ENCODE data around the gene PPP6R1. TPM values are rescaled to one million over a fixed set of nuclear protein-coding genes. Genes with fewer than 3 reads are reported as not detected.

PPP6R1 gene
- total and polyA plus RNA-seq, 2 of the 13 experiments (the other 11 are each of a cell fraction or from before 2014, with no cell fraction given): 25.8 to 54.0 TPM

DNA sequence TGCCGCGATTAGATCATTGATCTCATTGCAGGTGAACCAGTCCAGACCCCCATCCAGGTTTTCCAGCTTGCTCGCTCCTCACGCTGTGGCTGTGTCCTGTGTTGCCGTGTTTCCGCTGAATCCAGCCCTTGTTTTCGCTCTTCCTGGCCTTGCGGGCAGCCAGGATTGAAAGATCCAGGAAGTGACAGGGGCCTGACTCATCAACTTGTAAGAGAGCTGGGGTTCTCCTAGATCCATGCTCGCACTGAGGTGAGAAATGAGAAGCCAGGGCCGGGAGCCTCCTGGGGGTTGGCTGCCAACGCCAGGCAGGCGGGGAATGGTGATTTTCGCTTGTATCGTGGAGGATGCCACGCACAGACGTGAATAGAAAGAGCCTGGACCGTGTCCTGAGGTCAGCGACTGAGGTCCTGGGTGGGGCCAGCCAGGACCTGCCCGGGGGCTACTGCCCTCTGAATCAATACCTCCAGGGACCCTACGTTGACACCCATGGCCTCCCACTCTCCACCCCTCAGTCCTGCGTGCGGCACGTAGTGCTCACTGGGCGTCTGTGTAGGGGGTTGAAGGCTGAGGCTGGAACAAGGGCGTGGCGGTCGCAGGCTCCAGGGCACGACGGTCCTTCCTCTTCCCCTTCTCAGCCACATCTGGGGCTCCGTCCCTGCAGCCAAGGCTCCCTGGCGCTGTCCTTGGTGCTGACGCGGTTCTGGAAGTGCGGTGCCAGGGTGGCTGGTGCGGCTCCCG, 42.2 kb downstream of the PPP6R1 start (continued):
- peak; percentile 82 to 86 for TF ChIP-seq HMGXB4 (CRISPR knock-in tag; IDR thresholded peaks at IDR 0.05; ENCODE audit: borderline replicate concordance in 1 of 2, low read depth in 1 of 2)
- peak; percentile 50; the same call in 1 of the 2 replicates for TF ChIP-seq TBX3 (IDR thresholded peaks at IDR 0.05; ENCODE audit: borderline replicate concordance)
- TF ChIP-seq KMT2A (CRISPR knock-in tag; IDR thresholded peaks at IDR 0.05): peak; percentile 80
- TF ChIP-seq NFATC3 (CRISPR knock-in tag; IDR thresholded peaks at IDR 0.05): peak; percentile 71
- TF ChIP-seq CERS6 (CRISPR knock-in tag; IDR thresholded peaks at IDR 0.05): no peak
- peak; percentile 80 for TF ChIP-seq POLR2G (IDR thresholded peaks at IDR 0.05; ENCODE audit: low read depth, low read length)
- no peak; the same call in 1 of the 2 replicates for TF ChIP-seq ZNF160 (CRISPR knock-in tag; IDR thresholded peaks at IDR 0.05)
- TF ChIP-seq ZNF850 (CRISPR knock-in tag; conservative IDR thresholded peaks at IDR 0.05): peak; percentile 4; the same call in 1 of the 2 replicates
- TF ChIP-seq TAF1 (CRISPR knock-in tag; IDR thresholded peaks at IDR 0.05): peak; percentile 68
- TF ChIP-seq KAT2B (IDR thresholded peaks at IDR 0.05; ENCODE audit: borderline replicate concordance, low read depth, low read length): no peak
- peak; percentile 88 for TF ChIP-seq ZNF335 (CRISPR knock-in tag; IDR thresholded peaks at IDR 0.05)
- TF ChIP-seq ZSCAN29 (CRISPR knock-in tag; conservative IDR thresholded peaks at IDR 0.05): no peak; the same call in 1 of the 2 replicates
- TF ChIP-seq ZNF788 (CRISPR knock-in tag; IDR thresholded peaks at IDR 0.05; ENCODE audit: borderline replicate concordance): peak; percentile 97
- peak; percentile 86; the same call in 1 of the 2 replicates for TF ChIP-seq ZNF30 (CRISPR knock-in tag; IDR thresholded peaks at IDR 0.05)
- TF ChIP-seq, protein P1, sequence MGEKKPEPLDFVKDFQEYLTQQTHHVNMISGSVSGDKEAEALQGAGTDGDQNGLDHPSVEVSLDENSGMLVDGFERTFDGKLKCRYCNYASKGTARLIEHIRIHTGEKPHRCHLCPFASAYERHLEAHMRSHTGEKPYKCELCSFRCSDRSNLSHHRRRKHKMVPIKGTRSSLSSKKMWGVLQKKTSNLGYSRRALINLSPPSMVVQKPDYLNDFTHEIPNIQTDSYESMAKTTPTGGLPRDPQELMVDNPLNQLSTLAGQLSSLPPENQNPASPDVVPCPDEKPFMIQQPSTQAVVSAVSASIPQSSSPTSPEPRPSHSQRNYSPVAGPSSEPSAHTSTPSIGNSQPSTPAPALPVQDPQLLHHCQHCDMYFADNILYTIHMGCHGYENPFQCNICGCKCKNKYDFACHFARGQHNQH (CRISPR knock-in tag; IDR thresholded peaks at IDR 0.05): peak; percentile 85
- peak; percentile 71 for TF ChIP-seq BRF2 (CRISPR knock-in tag; IDR thresholded peaks at IDR 0.05)
- no peak for TF ChIP-seq NBN (conservative IDR thresholded peaks at IDR 0.05)
- peak; percentile 92 for TF ChIP-seq RCOR2 (CRISPR knock-in tag; IDR thresholded peaks at IDR 0.05)
- TF ChIP-seq ZNF230 (CRISPR knock-in tag; IDR thresholded peaks at IDR 0.05): peak; percentile 88
- peak; percentile 62 for TF ChIP-seq ZFX (CRISPR knock-in tag; IDR thresholded peaks at IDR 0.05; ENCODE audit: low read depth)
- TF ChIP-seq ISL2 (CRISPR knock-in tag; IDR thresholded peaks at IDR 0.05): peak; percentile 85
- TF ChIP-seq ARNT (IDR thresholded peaks at IDR 0.05): no peak
- peak; percentile 82; the same call in 1 of the 2 replicates for TF ChIP-seq MTA3 (CRISPR knock-in tag; IDR thresholded peaks at IDR 0.05)
- TF ChIP-seq, protein P2, sequence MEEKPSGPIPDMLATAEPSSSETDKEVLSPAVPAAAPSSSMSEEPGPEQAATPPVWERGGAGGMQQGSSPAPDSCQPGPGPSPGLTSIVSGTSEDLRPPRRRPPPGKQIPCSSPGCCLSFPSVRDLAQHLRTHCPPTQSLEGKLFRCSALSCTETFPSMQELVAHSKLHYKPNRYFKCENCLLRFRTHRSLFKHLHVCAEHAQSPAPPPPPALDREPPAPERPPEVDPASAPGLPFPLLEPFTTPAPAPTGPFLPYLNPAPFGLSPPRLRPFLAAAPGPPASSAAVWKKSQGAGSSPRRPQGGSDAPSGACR (CRISPR knock-in tag; IDR thresholded peaks at IDR 0.05): peak; percentile 96
- TF ChIP-seq TARDBP (CRISPR knock-in tag; IDR thresholded peaks at IDR 0.05): peak; percentile 87
- TF ChIP-seq ZNF567 (CRISPR knock-in tag; IDR thresholded peaks at IDR 0.05; ENCODE audit: borderline replicate concordance): no peak
